Activated CD4-positive, alpha-beta T cell treated with anti-CD3 and anti-CD28 coated beads for 24 hours (primary cell): Measurements from ENCODE around the gene AP4M1.

Experiments
- DNase-seq, 2 donors: peaks; one replicate each; pipeline ENCODE4 v3.0.0-alpha.2; 2020; ENCODE audit warnings: low read depth in 2 of 2

The AP4M1 gene

DNA sequence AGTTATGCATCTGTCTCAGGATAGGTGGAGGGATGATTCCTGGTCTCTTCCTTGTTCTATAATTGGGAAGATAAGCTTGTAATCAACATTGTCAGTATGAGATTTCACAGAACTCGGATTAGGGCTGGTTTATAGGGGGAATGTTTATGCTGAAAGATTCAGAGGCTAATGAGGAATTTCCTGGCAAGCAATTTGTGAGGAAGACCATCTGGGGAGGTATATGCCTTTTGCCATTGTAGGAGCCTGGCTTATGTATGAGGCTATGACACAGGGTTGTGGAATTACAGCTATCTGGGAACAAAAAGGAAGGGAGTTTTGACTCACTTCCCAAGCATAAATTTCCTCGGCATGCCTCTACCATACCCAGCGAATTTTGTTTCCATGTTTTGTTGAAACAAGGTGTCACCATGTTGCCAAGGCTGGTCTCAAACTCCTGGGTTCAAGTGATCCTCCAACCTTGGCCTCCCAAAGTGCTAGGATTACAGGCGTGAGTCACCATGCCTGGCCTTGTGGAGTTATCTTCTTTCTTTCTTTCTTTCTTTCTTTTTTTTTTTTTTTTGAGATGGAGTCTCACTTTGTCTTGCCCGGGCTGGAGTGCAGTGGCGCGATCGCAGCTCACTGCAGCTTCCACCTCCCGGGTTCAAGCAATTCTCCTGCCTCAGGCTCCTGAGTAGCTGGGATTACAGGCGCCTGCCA lies 14.2 kb upstream of the AP4M1 start:
- DNase-seq: no peak

DNA sequence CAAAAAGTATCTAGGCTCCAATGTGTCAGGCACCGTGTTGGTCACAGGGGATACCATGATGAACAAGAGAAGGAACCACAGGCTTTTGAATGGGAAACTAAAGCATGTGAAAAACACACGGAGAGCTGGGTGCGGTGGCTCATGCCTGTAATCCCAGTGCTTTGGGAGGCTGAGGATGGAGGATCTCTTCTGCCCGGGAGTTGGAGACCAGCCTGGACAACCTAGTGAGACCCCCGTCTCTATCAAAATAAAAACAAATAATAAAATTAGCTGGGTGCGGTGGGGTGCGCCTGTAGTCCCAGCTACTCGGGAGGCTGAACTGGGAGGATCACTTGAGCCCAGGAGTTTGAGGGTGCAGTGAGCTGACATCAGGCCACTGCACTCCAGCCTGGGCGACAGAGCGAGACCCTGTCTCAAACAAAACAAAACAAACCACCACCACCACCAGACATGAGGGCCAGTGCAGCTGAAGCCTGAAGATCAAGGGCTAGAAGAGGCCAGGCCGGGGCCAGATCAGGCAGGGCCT lies 13.3 kb upstream of the AP4M1 start:
- no peak for DNase-seq

DNA sequence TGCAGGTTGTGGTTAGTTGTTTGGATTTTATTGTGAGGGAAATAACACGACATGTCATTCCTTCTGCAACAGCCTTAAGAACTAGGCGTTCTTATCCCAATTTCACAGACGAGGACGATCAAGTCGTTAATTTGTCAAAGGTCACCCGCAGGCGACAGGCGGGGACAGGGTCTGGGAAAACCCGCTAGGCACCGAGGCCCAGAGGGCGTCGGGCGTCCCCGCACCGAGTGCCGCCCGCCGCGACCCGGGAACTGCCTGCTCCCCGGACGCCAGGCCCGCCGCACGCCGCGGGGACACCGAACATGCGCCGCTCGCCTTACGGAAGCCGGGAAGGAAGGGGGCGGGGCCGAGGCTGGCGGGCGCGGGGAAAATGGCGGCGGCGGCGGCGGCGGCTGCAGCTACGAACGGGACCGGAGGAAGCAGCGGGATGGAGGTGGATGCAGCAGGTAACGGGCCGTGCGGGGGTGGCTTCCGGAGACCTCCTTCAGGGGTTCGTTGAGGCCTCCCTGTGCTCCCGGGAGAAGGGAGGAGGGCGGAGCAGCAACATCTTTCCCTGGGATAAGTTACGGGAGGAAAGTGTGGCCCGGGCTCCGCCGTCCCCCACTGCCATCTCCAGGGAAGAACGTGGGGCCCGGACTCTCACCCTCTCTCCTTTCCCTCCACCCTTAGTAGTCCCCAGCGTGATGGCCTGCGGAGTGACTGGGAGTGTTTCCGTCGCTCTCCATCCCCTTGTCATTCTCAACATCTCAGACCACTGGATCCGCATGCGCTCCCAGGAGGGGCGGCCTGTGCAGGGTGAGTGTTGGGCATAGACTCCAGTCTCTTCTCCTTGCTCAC lies 12.6 kb upstream of the AP4M1 start, which contains the start of gene COPS6:
Gene COPS6, plus strand, starts transcription at position 349 of the 837 bp plus-strand sequence. Its CDS starts 22 bp downstream, at position 371.
- DNase-seq: peak; percentile 84 to 86

DNA sequence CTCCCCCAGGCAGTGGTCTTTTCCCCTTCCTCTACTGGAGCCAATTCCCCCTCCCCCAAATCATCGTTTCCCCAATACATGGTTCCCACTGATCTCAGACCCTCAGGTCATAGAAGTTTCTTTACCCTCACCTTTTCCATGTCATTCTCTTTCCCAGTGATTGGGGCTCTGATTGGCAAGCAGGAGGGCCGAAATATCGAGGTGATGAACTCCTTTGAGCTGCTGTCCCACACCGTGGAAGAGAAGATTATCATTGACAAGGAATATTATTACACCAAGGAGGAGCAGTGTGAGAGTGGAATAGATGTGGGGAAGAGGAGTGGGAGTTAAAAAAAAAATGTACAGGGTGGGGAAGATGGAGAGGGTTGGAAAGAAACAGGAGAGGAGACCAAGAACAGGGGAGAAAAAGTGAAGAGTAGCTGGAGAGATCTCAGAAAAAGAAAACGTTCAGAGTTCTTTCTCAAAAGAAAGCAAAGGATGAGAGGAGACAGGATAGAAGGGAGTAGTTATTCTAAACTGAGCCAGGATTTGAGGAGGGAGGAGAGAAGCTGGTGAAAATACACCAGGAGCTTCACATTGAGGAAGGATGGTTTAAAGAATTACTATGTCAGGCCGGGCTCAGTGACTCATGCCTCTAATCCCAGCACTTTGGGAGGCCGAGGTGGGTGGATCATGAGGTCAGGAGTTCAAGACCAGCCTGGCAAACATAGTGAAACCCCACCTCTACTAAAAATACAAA lies 11.8 kb upstream of the AP4M1 start:
- no peak for DNase-seq

DNA sequence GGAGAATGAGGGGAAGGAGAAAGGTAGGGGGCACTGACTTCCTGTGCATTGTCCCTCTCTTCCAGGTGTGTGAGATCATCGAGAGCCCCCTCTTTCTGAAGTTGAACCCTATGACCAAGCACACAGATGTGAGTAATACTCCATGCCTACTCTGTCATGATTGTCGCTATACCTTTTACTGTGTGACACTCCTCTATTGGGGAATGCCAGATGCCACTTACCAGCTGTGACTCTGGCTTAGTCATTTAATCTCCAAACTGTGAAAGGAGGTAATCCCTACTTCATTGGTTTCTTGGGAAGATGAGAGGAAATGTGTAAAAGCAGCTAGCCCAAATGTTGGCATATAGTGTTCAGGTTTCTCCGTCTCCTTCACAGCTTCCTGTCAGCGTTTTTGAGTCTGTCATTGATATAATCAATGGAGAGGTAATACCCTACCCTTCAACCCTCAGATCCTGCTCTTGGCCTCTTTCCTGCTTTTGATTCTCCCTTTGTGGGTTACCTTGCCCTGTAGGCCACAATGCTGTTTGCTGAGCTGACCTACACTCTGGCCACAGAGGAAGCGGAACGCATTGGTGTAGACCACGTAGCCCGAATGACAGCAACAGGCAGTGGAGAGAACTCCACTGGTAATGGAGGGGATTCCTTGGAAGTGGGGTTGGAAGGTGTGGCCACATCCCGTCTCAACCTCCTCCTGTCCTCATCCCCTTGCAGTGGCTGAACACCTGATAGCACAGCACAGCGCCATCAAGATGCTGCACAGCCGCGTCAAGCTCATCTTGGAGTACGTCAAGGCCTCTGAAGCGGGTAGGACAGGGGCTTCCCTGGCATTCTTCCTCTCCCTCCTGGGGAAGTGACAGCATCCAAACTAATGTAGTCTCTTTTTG lies 10.7 kb upstream of the AP4M1 start:
- no peak for DNase-seq

- DNase-seq: no peak
Observed at GRCh38 chr7:100091411-100092181, 9.8 kb upstream of the AP4M1 start.

- no peak for DNase-seq
Observed at GRCh38 chr7:100093054-100093453, 8.4 kb upstream of the AP4M1 start.

DNA sequence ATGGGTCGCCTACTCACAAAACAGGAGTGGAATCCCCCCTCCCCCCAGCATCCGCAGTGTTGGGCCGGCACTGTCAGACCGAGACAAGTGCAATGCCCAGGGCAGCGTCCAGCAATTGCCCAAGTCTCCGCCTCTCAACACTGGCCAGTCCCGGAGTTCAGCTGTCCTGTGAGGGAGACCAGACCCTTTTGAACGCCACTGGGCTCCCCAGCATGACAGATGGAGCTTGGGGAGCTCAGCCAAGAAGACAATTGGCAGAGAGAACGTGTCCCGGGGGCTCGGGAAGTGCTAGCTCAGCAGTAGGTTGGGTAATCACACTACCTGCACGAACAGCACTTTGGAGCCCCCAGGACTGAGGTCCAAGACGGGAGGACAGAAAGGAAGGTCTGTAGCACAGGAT lies 7.9 kb upstream of the AP4M1 start:
- no peak for DNase-seq

GRCh38 chr7:100093925-100094486 lies 7.4 kb upstream of the AP4M1 start:
- DNase-seq: no peak

GRCh38 chr7:100095289-100095688 lies 6.2 kb upstream of the AP4M1 start:
- DNase-seq: no peak

DNA sequence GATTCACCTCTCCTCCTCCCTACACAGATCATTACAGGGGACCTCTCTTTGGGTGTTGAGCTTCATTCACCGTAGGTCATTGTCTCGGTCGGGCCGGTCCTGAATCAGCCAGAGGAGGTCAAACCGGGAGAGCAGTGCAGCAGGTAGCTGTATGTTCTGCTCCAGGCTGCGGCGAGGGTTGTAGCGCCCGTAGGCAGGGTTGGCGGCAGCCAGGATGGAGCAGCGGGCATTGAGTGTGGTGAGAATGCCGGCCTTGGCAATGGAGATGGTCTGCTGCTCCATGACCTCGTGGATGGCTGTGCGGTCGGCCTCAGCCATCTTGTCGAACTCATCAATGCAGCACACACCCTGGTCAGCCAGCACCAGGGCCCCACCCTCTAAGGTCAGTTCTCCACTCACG lies 5.7 kb upstream of the AP4M1 start:
- no peak for DNase-seq

- no peak for DNase-seq
Observed at GRCh38 chr7:100098913-100099312, 2.5 kb upstream of the AP4M1 start.

- no peak for DNase-seq
Observed at GRCh38 chr7:100099452-100099851, 2.0 kb upstream of the AP4M1 start.

DNA sequence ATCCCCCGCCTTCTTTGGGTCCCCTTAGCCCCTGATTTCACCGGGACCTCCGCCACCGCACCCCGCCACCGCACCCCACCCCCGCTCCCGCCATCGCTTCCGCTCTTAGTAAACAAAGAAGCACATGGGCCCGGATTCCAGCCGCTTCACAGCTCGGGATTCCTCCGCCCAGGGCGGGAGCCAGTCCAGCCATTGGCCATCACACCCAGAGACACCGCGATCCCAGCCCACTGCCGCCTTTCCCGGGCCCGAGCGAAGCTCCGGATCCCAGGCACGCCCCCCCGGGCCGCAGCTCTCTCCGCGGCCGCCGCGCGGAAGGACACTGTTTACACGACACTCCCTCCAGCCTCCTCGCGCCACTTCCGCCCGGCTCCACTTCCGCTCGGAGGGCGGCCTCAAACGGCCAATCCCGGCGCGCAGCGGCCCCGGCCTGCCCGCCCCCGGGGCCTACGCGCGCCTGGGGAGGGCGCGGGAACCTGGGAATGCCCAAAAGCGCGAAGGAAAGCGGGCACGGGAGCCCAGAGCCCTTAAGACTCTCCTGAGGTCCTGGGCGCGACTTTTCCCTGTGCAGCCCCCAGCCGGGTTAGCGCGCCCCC lies 925 bp upstream of the AP4M1 start:
- peak; percentile 75 for DNase-seq

- no peak for DNase-seq
Observed at GRCh38 chr7:100102950-100103840, 1.8 kb downstream of the AP4M1 start.

DNA sequence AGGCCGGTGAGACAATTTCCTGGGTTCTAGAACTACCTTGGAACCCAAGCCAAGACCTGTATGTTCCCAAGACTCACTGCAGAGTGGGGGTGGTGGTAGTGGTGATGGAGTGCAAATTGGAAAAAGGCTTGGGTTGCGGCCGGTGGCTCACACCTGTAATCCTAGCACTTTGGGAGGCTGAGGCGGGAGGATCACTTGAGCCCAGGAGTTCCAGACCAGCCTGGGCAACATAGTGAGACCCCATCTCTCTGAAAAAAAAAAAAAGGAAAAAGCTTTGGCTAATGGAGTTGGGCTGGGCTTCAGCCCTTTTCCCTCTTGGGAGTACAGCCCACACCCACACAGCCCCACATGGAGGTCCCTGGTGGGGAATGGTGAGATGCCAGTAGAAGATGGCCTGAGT lies 4.1 kb downstream of the AP4M1 start:
- DNase-seq: no peak

DNA sequence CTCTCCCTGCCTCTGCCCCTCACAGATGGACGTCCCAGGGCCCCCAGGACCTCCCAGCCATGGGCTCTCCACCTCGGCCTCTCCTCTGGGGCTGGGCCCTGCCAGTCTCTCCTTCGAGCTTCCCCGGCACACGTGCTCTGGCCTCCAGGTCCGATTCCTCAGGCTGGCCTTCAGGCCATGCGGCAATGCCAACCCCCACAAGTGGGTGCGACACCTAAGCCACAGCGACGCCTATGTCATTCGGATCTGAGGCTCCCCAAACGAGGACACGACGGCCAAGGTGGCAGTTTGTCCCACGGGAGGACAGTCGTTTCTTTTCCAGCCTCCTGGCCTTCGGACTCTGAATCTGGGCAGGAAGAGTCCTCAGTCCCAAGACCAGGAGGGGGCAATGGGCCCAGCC lies 5.2 kb downstream of the AP4M1 start:
- DNase-seq: no peak

- DNase-seq: no peak
Observed at GRCh38 chr7:100107125-100107737, 5.8 kb downstream of the AP4M1 start.
